Stimulated activated CD8-positive, alpha-beta memory T cell treated with anti-CD3 and anti-CD28 coated beads, Interleukin-7, amount 100 ng/mL, for 24 hours (primary cell): Measurements from ENCODE around the gene RELT.

Source experiments
- DNase-seq: peaks from one replicate; pipeline ENCODE4 v3.0.0-alpha.2; 2020; ENCODE audit warnings: low read depth

Gene RELT

GRCh38 chr11:73392108-73393010 lies 16.2 kb downstream of the RELT start:
- DNase-seq, result no peak

GRCh38 chr11:73393011-73393380 lies 16.8 kb downstream of the RELT start:
- no peak for DNase-seq

- DNase-seq, result peak; percentile 26
Observed at GRCh38 chr11:73393479-73394415, 17.5 kb downstream of the RELT start.

GRCh38 chr11:73394416-73395296 lies 18.5 kb downstream of the RELT start:
- no peak for DNase-seq

GRCh38 chr11:73395297-73396208 lies 19.4 kb downstream of the RELT start:
- no peak for DNase-seq

- DNase-seq, result no peak
Observed at GRCh38 chr11:73396251-73396930, 20.2 kb downstream of the RELT start.

GRCh38 chr11:73396985-73397384 lies 20.8 kb downstream of the RELT start:
- no peak for DNase-seq

GRCh38 chr11:73397468-73398131 lies 21.4 kb downstream of the RELT start:
- DNase-seq, result no peak

GRCh38 chr11:73398132-73398526 lies 21.9 kb downstream of the RELT start:
- no peak for DNase-seq

GRCh38 chr11:73398721-73399120 lies 22.5 kb downstream of the RELT start:
- no peak for DNase-seq

- no peak for DNase-seq
Observed at GRCh38 chr11:73399159-73399590, 23.0 kb downstream of the RELT start.

- DNase-seq, result no peak
Observed at GRCh38 chr11:73399636-73400035, 23.4 kb downstream of the RELT start.

GRCh38 chr11:73400293-73400692 lies 24.1 kb downstream of the RELT start:
- no peak for DNase-seq

- no peak for DNase-seq
Observed at GRCh38 chr11:73401217-73401923, 25.2 kb downstream of the RELT start.

- DNase-seq, result no peak
Observed at GRCh38 chr11:73401924-73402833, 26.0 kb downstream of the RELT start.

- DNase-seq, result no peak
Observed at GRCh38 chr11:73402834-73403185, 26.6 kb downstream of the RELT start.

- DNase-seq, result no peak
Observed at GRCh38 chr11:73403541-73403940, 27.3 kb downstream of the RELT start.

- DNase-seq, result no peak
Observed at GRCh38 chr11:73404048-73404447, 27.8 kb downstream of the RELT start.
